Liver (tissue), 9 donors: ENCODE data around the gene TTLL12. TPM values are rescaled to one million over a fixed set of nuclear protein-coding genes. Genes with fewer than 3 reads are reported as not detected.

ENCODE experiments used
- DNase-seq: peaks from one replicate; pipeline ENCODE4 v3.0.0-alpha.2; 2017; ENCODE audit warnings: low spot score
- H3K27ac ChIP-seq, 2 donors: one replicate each; pipeline ENCODE4 v1.7.0; 2013; ENCODE audit warnings: inconsistent platforms in 2 of 2, low read length in 2 of 2, control low read depth in 1 of 2, low read depth in 1 of 2, mild to moderate bottlenecking in 1 of 2
- H3K27me3 ChIP-seq, 4 donors: one replicate each; pipeline versions ENCODE4 v1.6.1 to v1.7.0; 2013; ENCODE audit warnings: low read length in 3 of 4, inconsistent platforms in 1 of 4, mild to moderate bottlenecking in 1 of 4, moderate library complexity in 1 of 4; ENCODE audit not compliant: control insufficient read depth in 4 of 4, insufficient read depth in 4 of 4
- H3K36me3 ChIP-seq, 4 donors: one replicate each; pipeline versions ENCODE4 v1.6.1 to v1.7.0; 2013; ENCODE audit warnings: low read length in 3 of 4, mild to moderate bottlenecking in 3 of 4, low read depth in 1 of 4, moderate library complexity in 1 of 4; ENCODE audit not compliant: control insufficient read depth in 4 of 4, insufficient read depth in 3 of 4
- H3K4me1 ChIP-seq, 4 donors: one replicate each; pipeline versions ENCODE4 v1.6.1 to v1.7.0; 2013; ENCODE audit warnings: low read length in 3 of 4, mild to moderate bottlenecking in 3 of 4, moderate library complexity in 1 of 4; ENCODE audit not compliant: control insufficient read depth in 4 of 4, insufficient read depth in 4 of 4
- H3K4me3 ChIP-seq, 3 donors: one replicate each; pipeline versions ENCODE4 v1.6.1 to v1.7.0; 2013; ENCODE audit warnings: low read length in 3 of 3, control low read depth in 1 of 3, low read depth in 1 of 3, mild to moderate bottlenecking in 1 of 3
- H3K9ac ChIP-seq, 2 donors: one replicate each; pipeline ENCODE4 v1.7.0; 2013; ENCODE audit warnings: low read length in 2 of 2, mild to moderate bottlenecking in 2 of 2, moderate library complexity in 2 of 2, control low read depth in 1 of 2, low read depth in 1 of 2
- H3K9me3 ChIP-seq, 4 donors: one replicate each; pipeline versions ENCODE4 v1.6.1 to v1.7.0; 2013; ENCODE audit warnings: low read length in 3 of 4; ENCODE audit not compliant: control insufficient read depth in 4 of 4
- EGR1 ChIP-seq, 2 donors: IDR thresholded peaks; 2 replicates each; pipeline ENCODE4 v1.6.1; 2016 to 2018; ENCODE audit warnings: antibody characterized with exemption in 2 of 2, low read depth in 2 of 2
- FOXA1 ChIP-seq: IDR thresholded peaks from 2 replicates; pipeline ENCODE4 v1.6.1; 2016; ENCODE audit warnings: antibody characterized with exemption
- FOXA2 ChIP-seq: IDR thresholded peaks from 2 replicates; pipeline ENCODE4 v1.6.1; 2016; ENCODE audit warnings: antibody characterized with exemption
- GABPA ChIP-seq, 2 donors: IDR thresholded peaks in 1 of 2; conservative IDR thresholded peaks in 1 of 2; 2 replicates each; pipeline ENCODE4 v1.6.1; 2016; ENCODE audit warnings: antibody characterized with exemption in 2 of 2, mild to moderate bottlenecking in 1 of 2, moderate library complexity in 1 of 2
- HNF4A ChIP-seq, 2 donors: conservative IDR thresholded peaks; 2 replicates each; pipeline ENCODE4 v1.6.1; 2016; ENCODE audit warnings: antibody characterized with exemption in 2 of 2, mild to moderate bottlenecking in 2 of 2
- HNF4G ChIP-seq: IDR thresholded peaks from 2 replicates; pipeline ENCODE4 v1.6.1; 2016; ENCODE audit warnings: antibody characterized with exemption
- JUND ChIP-seq, 2 donors: IDR thresholded peaks; 2 replicates each; pipeline ENCODE4 v1.6.1; 2016; ENCODE audit warnings: antibody characterized with exemption in 2 of 2
- NR2F2 ChIP-seq: IDR thresholded peaks from 2 replicates; pipeline ENCODE4 v1.6.1; 2016; ENCODE audit warnings: antibody characterized with exemption
- RAD21 ChIP-seq, 2 donors: IDR thresholded peaks; 2 replicates each; pipeline ENCODE4 v1.6.1; 2016; ENCODE audit warnings: antibody characterized with exemption in 2 of 2, mild to moderate bottlenecking in 2 of 2
- RXRA ChIP-seq, 2 donors: IDR thresholded peaks; 2 replicates each; pipeline ENCODE4 v1.6.1; 2017 to 2018; ENCODE audit warnings: antibody characterized with exemption in 2 of 2, mild to moderate bottlenecking in 1 of 2
- SP1 ChIP-seq: IDR thresholded peaks from 2 replicates; pipeline ENCODE4 v1.6.1; 2018; ENCODE audit warnings: antibody characterized with exemption, mild to moderate bottlenecking
- TAF1 ChIP-seq: conservative IDR thresholded peaks from 2 replicates; pipeline ENCODE4 v1.6.1; 2016; ENCODE audit warnings: antibody characterized with exemption, mild to moderate bottlenecking
- YY1 ChIP-seq: IDR thresholded peaks from 2 replicates; pipeline ENCODE4 v1.6.1; 2016; ENCODE audit warnings: antibody characterized with exemption, mild to moderate bottlenecking
- WGBS: extraction: QIAGEN DNeasy Blood & Tissue Kit; methylation state at CpG from one replicate; pipeline ENCODE4 v1.1.7; 2013; 5-methylcytosine and 5-hydroxymethylcytosine counted together
- polyA plus RNA-seq, 2 donors: library from polyadenylated mRNA; stranded (reverse) in 1 of 2; unstranded in 1 of 2; fragments of 200-250 nt in 1 of 2; fragments of >200 nt in 1 of 2; fragmentation: Nextera tagmentation in 1 of 2; extraction: Ambion mirVana in 1 of 2; gene quantifications; one replicate each; pipeline versions ENCODE4 v1.2.1 to v1.2.3, GENCODE V29; 2013 to 2015
- total RNA-seq, 2 donors: library from RNA; depleted of rRNA; stranded (reverse); fragments of >200 nt; gene quantifications; one replicate each; pipeline ENCODE4 v1.2.3, GENCODE V29; 2014
- TF ChIP-seq, protein P1 (sequence below): IDR thresholded peaks from 2 replicates; pipeline ENCODE4 v1.6.1; 2016; ENCODE audit warnings: antibody characterized with exemption, mild to moderate bottlenecking
- TF ChIP-seq, protein P2 (sequence below): fragments of 150-350 bp; IDR thresholded peaks from 2 replicates; pipeline ENCODE4 v1.5.1; 2017; ENCODE audit warnings: improper control_type of control experiment, low read depth, low read length; ENCODE audit not compliant: missing input control
- TF ChIP-seq, protein P3 (sequence below): IDR thresholded peaks from 2 replicates; pipeline ENCODE4 v1.6.1; 2016; ENCODE audit warnings: antibody characterized with exemption
- donor health status: healthy.
- donor health status: healthy.
- donor health status: healthy.
- donor health status: healthy.
- donor health status: healthy.

The TTLL12 gene
- total and polyA plus RNA-seq, 4 donors, result 13.7 to 43.9 (median 20.5) TPM

DNA sequence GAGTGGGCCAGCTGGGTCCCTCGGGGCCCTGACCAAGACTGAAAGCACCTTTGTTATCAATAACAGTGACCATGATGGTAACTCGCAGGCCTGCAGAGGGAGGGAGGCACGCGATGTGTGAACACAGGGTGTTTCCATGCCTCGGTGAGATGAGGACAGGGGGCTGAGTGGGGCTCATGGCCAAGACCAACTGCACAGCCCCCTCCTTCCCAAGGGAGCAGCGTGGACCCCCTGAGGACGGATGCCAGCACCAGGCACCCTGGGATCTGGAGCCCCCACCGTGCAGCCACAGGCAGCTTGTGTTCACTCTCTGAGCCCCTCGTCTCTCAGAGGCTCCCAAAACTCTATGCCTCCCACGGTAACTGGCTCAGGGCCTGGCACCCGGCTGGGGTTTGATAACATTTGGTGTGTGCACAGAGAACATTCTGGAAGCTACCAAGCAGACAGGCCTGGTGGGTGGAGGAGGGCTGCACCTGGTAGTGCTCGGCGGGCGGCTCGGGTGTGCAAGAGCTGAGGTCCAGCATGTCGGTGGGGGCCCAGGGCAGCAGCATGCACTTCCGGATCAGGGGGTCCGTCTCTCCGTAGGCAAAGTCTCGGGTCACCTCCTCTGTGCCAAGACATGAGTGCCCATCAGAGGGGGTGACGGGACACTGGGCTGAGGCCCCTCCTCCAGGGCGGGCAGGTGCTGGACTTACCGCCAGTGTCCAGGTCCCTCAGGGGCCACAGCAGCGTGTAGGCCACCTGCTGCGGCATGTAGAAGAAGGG, 7.6 kb downstream of the TTLL12 start:
- no peaks in the 10 kb centered on the region for H3K4me1 ChIP-seq
- H3K36me3 ChIP-seq, result peaks cover 6 to 35% (median 14%) of the 10 kb centered on the region in 4 donors
- TF ChIP-seq JUND (IDR thresholded peaks at IDR 0.05) (no peak), HNF4G (no peak), RAD21 (IDR thresholded peaks at IDR 0.05) (no peak), FOXA2 (no peak)
- no peak overlapping the region for H3K9ac ChIP-seq
- no peaks in the 10 kb centered on the region for H3K27me3 ChIP-seq
- no peaks in the 10 kb centered on the region for H3K9me3 ChIP-seq
- no peak overlapping the region for H3K27ac ChIP-seq
- DNase-seq, result no peak
- 98% methylated on average over 25 of the region's 25 CpGs for WGBS
- H3K4me3 ChIP-seq, result no peak overlapping the region

DNA sequence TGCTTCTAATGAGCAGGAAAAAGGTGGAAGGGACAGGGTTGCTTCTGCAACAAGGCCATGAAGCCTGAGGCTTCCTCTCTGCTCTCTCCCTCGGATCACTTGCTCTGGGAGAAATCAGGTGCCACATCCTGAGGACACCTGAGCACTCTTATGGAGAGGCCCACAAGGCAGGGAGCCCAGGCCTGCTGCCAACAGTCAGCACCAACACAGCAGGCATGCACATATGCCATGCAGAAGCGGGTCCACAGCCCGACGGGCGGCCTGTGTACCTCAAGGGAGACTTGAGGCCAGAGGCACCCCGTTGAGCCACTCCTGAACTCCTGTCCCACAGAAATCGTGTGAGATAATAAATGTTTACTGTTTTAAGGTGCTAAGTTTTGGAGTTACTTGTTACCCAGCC, 9.5 kb downstream of the TTLL12 start:
- 96% methylated on average over 7 of the region's 7 CpGs for WGBS
- TF ChIP-seq EGR1 (IDR thresholded peaks at IDR 0.05; ENCODE audit: low read depth in 2 of 2) (no peak), RXRA (IDR thresholded peaks at IDR 0.05) (no peak), FOXA1 (no peak), YY1 (no peak), HNF4A (conservative IDR thresholded peaks at IDR 0.05) (no peak), HNF4G (no peak), RAD21 (IDR thresholded peaks at IDR 0.05) (no peak), NR2F2 (no peak), TAF1 (no peak), FOXA2 (no peak), GABPA (IDR thresholded peaks at IDR 0.05 in 1 of 2, conservative IDR thresholded peaks at IDR 0.05 in 1 of 2) (no peak), SP1 (no peak)
- TF ChIP-seq, protein P1, sequence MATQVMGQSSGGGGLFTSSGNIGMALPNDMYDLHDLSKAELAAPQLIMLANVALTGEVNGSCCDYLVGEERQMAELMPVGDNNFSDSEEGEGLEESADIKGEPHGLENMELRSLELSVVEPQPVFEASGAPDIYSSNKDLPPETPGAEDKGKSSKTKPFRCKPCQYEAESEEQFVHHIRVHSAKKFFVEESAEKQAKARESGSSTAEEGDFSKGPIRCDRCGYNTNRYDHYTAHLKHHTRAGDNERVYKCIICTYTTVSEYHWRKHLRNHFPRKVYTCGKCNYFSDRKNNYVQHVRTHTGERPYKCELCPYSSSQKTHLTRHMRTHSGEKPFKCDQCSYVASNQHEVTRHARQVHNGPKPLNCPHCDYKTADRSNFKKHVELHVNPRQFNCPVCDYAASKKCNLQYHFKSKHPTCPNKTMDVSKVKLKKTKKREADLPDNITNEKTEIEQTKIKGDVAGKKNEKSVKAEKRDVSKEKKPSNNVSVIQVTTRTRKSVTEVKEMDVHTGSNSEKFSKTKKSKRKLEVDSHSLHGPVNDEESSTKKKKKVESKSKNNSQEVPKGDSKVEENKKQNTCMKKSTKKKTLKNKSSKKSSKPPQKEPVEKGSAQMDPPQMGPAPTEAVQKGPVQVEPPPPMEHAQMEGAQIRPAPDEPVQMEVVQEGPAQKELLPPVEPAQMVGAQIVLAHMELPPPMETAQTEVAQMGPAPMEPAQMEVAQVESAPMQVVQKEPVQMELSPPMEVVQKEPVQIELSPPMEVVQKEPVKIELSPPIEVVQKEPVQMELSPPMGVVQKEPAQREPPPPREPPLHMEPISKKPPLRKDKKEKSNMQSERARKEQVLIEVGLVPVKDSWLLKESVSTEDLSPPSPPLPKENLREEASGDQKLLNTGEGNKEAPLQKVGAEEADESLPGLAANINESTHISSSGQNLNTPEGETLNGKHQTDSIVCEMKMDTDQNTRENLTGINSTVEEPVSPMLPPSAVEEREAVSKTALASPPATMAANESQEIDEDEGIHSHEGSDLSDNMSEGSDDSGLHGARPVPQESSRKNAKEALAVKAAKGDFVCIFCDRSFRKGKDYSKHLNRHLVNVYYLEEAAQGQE, result no peak
- TF ChIP-seq, protein P2, sequence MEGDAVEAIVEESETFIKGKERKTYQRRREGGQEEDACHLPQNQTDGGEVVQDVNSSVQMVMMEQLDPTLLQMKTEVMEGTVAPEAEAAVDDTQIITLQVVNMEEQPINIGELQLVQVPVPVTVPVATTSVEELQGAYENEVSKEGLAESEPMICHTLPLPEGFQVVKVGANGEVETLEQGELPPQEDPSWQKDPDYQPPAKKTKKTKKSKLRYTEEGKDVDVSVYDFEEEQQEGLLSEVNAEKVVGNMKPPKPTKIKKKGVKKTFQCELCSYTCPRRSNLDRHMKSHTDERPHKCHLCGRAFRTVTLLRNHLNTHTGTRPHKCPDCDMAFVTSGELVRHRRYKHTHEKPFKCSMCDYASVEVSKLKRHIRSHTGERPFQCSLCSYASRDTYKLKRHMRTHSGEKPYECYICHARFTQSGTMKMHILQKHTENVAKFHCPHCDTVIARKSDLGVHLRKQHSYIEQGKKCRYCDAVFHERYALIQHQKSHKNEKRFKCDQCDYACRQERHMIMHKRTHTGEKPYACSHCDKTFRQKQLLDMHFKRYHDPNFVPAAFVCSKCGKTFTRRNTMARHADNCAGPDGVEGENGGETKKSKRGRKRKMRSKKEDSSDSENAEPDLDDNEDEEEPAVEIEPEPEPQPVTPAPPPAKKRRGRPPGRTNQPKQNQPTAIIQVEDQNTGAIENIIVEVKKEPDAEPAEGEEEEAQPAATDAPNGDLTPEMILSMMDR, result no peak
- TF ChIP-seq, protein P3, sequence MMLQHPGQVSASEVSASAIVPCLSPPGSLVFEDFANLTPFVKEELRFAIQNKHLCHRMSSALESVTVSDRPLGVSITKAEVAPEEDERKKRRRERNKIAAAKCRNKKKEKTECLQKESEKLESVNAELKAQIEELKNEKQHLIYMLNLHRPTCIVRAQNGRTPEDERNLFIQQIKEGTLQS, result no peak

More for the DNA sequence above, 9.5 kb downstream of the TTLL12 start:
- H3K9ac ChIP-seq, result no peak overlapping the region
- no peak overlapping the region for H3K4me3 ChIP-seq
- no peak overlapping the region for H3K27ac ChIP-seq
- H3K36me3 ChIP-seq, result peaks cover 10 to 50% (median 19%) of the 10 kb centered on the region in 4 donors
- H3K4me1 ChIP-seq, result no peaks in the 10 kb centered on the region
- DNase-seq, result no peak
- no peaks in the 10 kb centered on the region for H3K27me3 ChIP-seq
- H3K9me3 ChIP-seq, result no peaks in the 10 kb centered on the region
